LHCN-M2 (cell line): ENCODE measurements around the gene BUB1B. TPM values are rescaled to one million over a fixed set of nuclear protein-coding genes. Genes with fewer than 3 reads are reported as not detected.
A peak's percentile ranks its signal among the peaks of the same experiment; 100 is the strongest.
"Not testable (repeated sequence)": the region's sequence is repeated elsewhere in the genome, so short reads cannot be mapped to it uniquely, and the experiment has no call there.

Experiments used
- DNase-seq: peaks from one replicate; pipeline ENCODE4 v3.0.0-alpha.2; 2012; ENCODE audit warnings: low read depth
- total RNA-seq: library from RNA; depleted of rRNA; stranded (reverse); fragments of >200 nt; gene quantifications from 2 replicates; pipeline ENCODE4 v1.2.3, GENCODE V29; 2014

The BUB1B gene
- total RNA-seq, 1 experiment from 2014 or later, result 72.7 TPM

DNA sequence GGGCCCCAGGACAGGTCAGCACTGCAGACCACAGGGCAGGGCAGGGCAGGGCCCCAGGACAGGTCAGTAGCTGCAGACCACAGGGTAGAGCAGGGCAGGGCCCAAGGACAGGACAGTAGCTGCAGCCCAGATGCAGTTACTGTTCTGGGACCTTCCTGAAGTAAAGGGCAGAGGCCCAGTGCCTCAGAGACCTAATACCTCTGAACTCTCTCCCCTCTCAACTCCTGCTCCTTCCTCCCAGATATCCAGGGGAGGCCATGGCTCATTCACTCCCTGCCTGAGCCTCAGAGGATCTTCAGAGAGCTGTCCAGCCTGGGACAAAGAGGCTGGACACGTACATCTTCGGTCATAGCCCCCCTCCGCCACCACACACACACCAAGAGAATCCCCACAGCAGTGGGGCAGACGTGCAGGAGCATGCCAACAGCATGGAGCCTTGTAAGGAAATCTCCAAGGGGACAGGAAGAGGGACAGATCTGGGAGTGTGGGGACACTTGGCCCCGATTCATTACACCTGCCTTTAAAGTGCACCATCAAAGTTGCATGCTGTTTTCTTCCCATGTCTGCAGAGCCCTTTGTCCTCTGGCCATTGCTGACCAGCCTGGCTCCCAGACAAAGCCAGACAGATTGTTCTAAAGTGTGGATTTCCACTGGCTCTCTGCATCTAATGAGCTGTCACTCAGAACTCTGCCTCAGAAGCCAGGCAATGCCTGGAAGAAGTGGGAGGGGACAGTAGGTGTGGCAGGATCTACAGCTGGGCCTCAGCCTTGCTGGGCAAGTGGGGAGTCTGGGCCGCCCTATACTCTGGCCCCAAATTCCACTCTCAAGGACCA, 24.2 kb upstream of the BUB1B start:
- no peak for DNase-seq

DNA sequence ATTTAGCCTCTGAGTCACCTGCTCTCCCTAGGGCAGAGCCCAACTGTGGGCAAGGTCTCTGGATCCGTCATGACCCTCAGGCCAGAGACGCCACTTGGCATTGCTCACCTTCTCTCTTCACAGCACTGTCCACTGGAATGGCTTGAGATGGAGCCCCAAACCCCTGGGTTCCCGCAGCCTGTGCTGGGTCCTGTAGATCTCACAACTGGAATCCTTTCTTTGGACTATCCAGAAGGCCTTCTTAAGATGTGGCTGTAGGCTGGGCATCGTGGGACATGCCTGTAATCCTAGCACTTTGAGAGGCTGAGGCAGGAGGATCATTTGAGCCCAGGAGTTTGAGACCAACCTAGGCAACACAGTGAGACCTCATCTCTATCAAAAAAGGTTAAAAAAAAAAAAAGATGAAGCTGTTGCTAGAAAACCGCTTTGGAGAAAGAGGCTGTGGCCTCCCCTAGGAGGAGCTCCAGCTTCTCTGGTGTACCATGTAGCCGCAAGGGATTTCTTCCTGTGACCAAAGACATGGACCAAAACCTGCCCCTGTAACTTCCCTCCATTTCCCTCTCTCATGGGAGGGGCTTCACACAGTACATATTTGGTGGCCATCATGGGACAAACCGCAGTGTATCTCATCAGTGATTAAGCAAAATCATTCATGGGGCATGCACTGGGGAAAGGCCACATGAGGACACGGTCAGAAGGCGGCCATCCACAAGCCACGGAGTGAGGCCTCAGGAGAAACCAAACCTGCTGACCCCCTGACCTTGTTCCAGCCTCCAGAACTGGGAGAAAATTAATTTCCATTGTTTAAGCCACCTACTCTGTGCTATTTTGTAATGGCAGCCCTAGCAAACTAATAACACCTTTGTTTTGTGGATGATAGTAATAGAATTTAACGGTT, 23.3 kb upstream of the BUB1B start:
- DNase-seq, result no peak

DNA sequence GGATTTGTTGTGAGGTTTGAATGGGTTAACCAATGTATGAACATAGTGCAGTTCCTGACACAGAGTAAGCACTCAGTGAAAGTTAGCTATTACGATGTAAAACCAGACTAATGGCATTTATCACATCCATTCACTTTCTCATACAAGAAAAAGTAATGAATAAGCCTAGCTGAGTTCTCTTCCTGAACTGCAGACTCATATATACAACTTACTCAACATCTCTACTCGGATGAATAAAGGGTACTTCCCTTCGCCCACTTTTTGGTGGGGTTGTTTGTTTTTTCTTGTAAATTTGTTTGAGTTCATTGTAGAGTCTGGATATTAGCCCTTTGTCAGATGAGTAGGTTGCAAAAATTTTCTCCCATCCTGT, 22.7 kb upstream of the BUB1B start:
- not testable (repeated sequence) for DNase-seq

GRCh38 chr15:40142428-40142827, 18.4 kb upstream of the BUB1B start:
- no peak for DNase-seq

- DNase-seq, result peak; percentile 42
Measured at GRCh38 chr15:40146037-40146436, 14.8 kb upstream of the BUB1B start.

DNA sequence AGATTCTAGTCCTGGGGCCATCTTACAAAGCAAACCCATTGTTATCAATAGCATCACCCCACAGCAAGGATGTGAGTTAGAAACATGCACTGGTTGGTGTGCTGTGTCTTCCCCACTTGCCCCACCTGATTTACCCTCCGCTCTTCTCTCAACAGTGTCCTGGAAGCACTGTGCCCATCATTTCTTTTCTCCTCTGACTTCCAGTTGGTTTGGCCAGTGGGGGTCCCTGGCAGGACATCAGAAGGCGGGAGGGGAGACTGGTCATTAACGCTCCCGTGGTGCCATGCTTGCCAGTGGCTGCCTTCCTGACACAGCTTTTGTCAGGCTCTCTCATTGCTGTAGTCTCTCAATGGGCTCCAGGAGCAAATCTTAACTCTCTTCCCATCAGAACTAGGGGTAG, 11.5 kb upstream of the BUB1B start:
- no peak for DNase-seq

- DNase-seq, result peak; percentile 97
Measured at GRCh38 chr15:40150163-40150925, 10.5 kb upstream of the BUB1B start.

GRCh38 chr15:40151499-40151898, 9.4 kb upstream of the BUB1B start:
- no peak for DNase-seq

- DNase-seq, result no peak
Measured at GRCh38 chr15:40151991-40152390, 8.9 kb upstream of the BUB1B start.

DNA sequence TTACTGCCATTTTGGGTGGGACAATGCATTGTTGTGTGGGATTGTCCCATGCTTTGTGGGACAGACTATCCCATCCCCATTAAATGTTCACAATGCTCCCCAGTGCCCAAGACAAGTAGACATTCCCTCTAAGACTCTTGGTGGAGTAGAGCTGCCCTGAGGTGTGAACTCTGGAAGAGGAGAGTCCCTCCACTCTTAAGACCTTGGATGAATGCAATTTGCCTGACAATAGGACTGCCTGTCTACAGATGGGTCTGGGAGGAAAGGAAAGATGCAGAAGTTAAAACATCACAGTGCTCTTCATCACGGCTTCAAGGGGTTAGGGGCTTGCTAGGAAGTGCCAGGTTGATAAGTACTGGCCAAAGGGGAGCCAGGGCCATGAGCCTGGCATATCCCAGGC, 6.0 kb upstream of the BUB1B start:
- DNase-seq, result not testable (repeated sequence)

GRCh38 chr15:40155270-40155910, 5.5 kb upstream of the BUB1B start:
- no peak for DNase-seq

DNA sequence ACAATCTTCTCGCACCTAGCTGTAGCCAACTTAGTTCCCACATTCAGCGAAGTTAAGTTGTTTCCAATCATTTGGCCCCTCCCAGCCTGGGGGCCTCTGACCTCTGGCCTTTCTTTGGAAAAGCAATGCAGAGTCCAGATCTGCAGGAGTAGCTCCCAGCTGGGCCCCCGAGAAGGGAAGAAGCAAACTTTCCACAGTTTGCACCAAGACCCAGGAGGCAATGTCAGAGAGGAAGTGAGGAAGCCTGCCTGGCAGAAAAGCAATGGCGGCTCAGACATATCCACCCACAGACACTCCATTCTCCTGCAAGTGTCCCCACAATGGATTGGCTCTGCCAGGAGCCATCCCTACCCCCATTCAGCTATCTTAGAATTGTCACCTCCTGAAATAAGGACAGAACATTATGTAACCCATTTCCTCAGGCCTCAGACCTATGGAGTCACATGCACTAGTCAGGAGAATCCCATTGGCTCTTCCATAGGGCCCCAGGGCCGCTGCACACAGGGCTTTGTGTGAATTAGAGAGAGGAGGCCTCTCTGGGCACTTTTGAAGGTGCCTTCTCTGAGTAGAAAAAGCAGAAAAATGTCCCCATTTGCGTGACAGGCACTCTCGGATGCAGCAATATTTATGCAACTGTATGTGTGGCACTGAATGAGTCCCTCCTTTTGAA, 3.0 kb upstream of the BUB1B start:
- no peak for DNase-seq

- DNase-seq, result no peak
Measured at GRCh38 chr15:40160021-40160420, 848 bp upstream of the BUB1B start.

GRCh38 chr15:40161693-40162391, 973 bp downstream of the BUB1B start:
- DNase-seq, result no peak

- no peak for DNase-seq
Measured at GRCh38 chr15:40162552-40162951, 1.7 kb downstream of the BUB1B start.

DNA sequence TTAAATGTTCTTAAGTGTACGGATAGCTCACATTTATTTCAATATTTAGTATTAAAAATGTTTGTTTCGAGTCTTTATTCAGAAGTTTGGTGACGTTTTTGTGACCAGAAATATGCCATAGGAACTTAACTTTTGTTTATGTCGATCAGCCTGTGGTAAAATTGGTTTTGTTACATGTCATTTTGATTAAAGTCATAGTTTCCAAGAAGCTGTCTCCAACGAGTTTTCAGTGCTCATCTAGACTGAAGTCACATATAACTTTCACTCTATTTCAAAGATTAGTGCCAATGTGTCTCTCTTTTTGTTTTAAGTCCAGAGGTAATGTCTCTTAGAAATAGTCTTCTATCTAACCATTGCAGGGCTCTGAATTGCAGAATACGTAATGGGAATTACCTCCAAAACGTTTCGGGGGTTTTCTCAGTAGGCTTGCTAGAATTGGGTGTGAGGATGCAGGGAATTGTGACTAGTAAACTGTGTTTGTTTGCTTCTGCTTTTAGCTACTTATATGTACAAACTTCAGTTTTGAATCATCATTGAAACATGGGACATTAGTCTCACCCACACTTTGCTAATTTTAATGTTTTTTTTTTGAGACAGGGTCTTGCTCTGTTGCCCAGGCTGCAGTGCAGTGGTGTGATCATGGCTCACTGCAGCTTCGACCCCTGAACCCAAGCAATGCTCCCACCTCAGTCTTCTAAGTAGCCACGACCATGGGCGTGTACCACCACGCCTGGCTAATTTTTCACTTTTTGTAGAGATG, 3.0 kb downstream of the BUB1B start:
- no peak for DNase-seq

GRCh38 chr15:40167374-40167773, 6.5 kb downstream of the BUB1B start:
- not testable (repeated sequence) for DNase-seq

DNA sequence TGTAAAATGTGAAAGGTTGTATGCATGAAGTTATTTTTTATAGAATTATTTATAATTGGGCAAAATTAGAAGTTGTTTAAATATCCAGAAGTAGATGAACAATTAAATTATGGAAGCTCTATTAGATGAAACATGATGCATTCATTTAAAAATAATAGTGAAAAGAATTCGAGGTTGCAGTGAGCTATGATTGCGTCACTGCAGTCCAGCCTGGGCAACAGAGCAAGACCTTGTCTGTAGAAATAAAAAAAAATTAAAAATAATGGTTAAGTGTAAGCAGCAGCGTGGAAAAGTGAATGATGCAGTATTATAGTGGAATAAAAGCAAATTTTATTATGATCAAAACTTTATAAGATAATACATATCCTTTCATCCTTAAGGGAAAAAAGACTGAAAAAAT, 14.3 kb downstream of the BUB1B start:
- DNase-seq, result no peak

DNA sequence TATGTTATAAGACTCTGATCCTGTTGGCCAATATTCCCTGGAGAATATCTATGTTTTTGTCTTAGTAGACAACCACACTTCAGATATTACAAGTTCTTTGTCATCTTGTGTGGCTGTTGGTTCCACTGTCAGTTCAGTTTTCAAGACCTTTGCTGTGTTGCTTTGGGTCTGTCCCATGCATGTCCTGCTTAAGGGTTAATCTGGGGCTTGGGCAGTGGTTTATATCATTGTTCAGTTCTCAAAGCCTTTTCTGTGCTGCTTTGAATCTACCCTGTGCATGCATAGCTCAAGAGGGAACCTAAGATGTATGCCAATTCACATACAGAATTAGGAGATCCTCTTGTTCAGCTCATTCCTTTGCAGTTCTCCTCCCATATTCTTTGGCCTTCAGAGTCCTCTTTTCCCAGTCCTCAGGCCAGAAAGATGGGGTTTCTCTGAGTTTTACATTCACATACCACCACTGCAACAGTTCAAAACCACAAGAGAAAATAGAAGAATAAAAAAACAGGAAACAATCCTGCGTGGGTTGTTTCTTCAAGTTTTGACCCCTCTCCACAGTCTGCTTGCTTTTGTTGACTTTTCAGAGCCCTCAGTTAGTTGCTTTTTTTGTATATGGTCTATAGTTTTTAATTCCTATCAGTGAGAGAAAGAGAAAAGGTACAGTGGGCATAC, 21.6 kb downstream of the BUB1B start:
- DNase-seq, result no peak
